Endothelial cell (in vitro differentiated cells): ENCODE data around the gene PTPRN2. TPM values are rescaled to one million over a fixed set of nuclear protein-coding genes. Genes with fewer than 3 reads are reported as not detected.

Experiments used
- DNase-seq: peaks from one replicate; pipeline ENCODE4 v3.0.0; 2021; ENCODE audit warnings: low spot score
- H3K27ac Mint-ChIP-seq: one replicate; pipeline ENCODE4 v1.8.0; 2021; ENCODE audit warnings: mixed read lengths, inconsistent platforms; ENCODE audit not compliant: unreplicated experiment
- H3K27me3 Mint-ChIP-seq: one replicate; pipeline ENCODE4 v1.8.0; 2021; ENCODE audit warnings: mild to moderate bottlenecking, moderate library complexity, mixed read lengths, inconsistent platforms; ENCODE audit not compliant: unreplicated experiment
- H3K36me3 Mint-ChIP-seq: one replicate; pipeline ENCODE4 v1.8.0; 2021; ENCODE audit warnings: mild to moderate bottlenecking, low read depth, mixed read lengths, inconsistent platforms; ENCODE audit not compliant: unreplicated experiment
- H3K4me1 Mint-ChIP-seq: one replicate; pipeline ENCODE4 v1.8.0; 2021; ENCODE audit warnings: mild to moderate bottlenecking, mixed read lengths, inconsistent platforms; ENCODE audit not compliant: unreplicated experiment
- H3K4me3 Mint-ChIP-seq: one replicate; pipeline ENCODE4 v1.8.0; 2021; ENCODE audit warnings: mild to moderate bottlenecking, mixed read lengths, inconsistent platforms; ENCODE audit not compliant: unreplicated experiment
- H3K9me3 Mint-ChIP-seq: one replicate; pipeline ENCODE4 v1.8.0; 2021; ENCODE audit warnings: mixed read lengths, inconsistent platforms; ENCODE audit not compliant: unreplicated experiment
- CTCF ChIP-seq: fragments of 200-600 bp; sonication (generic); IDR thresholded peaks from one replicate; pipeline ENCODE4 v1.5.0; 2021; ENCODE audit warnings: antibody characterized with exemption; ENCODE audit not compliant: unreplicated experiment
- total RNA-seq: library from RNA; stranded (reverse); fragmentation: NEBNext Ultra II Directional; extraction: Animal tissue kit (Norgen Biotek cat#: 25700); gene quantifications from one replicate; pipeline ENCODE4 v1.2.1, GENCODE V29; 2021; ENCODE audit not compliant: unreplicated experiment

PTPRN2 gene
- total RNA-seq, 1 donor from 2014 or later: 0.18 TPM

GRCh38 chr7:157865351-157866165 lies 722.1 kb downstream of the PTPRN2 start:
- no peaks in the 10 kb centered on the region for H3K4me1 Mint-ChIP-seq
- peaks cover 28% of the 10 kb centered on the region for H3K9me3 Mint-ChIP-seq
- no peak for DNase-seq
- no peak for TF ChIP-seq CTCF
- H3K4me3 Mint-ChIP-seq: no peak overlapping the region
- peak overlapping the region; percentile 30 for H3K27ac Mint-ChIP-seq
- peaks cover 14% of the 10 kb centered on the region for H3K36me3 Mint-ChIP-seq
- H3K27me3 Mint-ChIP-seq: peaks cover 20% of the 10 kb centered on the region

- Mint-ChIP-seq H3K4me3 (no peak overlapping the region), H3K27ac (no peak overlapping the region), H3K27me3 (peaks cover 26% of the 10 kb centered on the region), H3K4me1 (no peaks in the 10 kb centered on the region), H3K9me3 (peaks cover 29% of the 10 kb centered on the region), H3K36me3 (peaks cover 19% of the 10 kb centered on the region)
- no peak for TF ChIP-seq CTCF
- no peak for DNase-seq
Observed at GRCh38 chr7:157864911-157865310, 722.7 kb downstream of the PTPRN2 start.

GRCh38 chr7:157863906-157864810 lies 723.5 kb downstream of the PTPRN2 start:
- Mint-ChIP-seq H3K27me3 (peaks cover 26% of the 10 kb centered on the region), H3K9me3 (peaks cover 28% of the 10 kb centered on the region), H3K36me3 (peaks cover 19% of the 10 kb centered on the region), H3K4me1 (no peaks in the 10 kb centered on the region), H3K27ac (no peak overlapping the region), H3K4me3 (no peak overlapping the region)
- DNase-seq: no peak
- TF ChIP-seq CTCF: no peak

- peaks cover 23% of the 10 kb centered on the region for H3K27me3 Mint-ChIP-seq
- peaks cover 20% of the 10 kb centered on the region for H3K9me3 Mint-ChIP-seq
- no peak overlapping the region for H3K27ac Mint-ChIP-seq
- H3K4me3 Mint-ChIP-seq: no peak overlapping the region
- no peak for DNase-seq
- peaks cover 19% of the 10 kb centered on the region for H3K36me3 Mint-ChIP-seq
- TF ChIP-seq CTCF: no peak
- H3K4me1 Mint-ChIP-seq: no peaks in the 10 kb centered on the region
Observed at GRCh38 chr7:157863176-157863575, 724.4 kb downstream of the PTPRN2 start.
